ENCODE results near the gene ARL2. TPM values are rescaled to one million over a fixed set of nuclear protein-coding genes. Genes with fewer than 3 reads are reported as not detected.
A peak's percentile ranks its signal among the peaks of the same experiment; 100 is the strongest.

Gene ARL2
- total RNA-seq, 1 donor from 2014 or later = 47.6 TPM

DNA sequence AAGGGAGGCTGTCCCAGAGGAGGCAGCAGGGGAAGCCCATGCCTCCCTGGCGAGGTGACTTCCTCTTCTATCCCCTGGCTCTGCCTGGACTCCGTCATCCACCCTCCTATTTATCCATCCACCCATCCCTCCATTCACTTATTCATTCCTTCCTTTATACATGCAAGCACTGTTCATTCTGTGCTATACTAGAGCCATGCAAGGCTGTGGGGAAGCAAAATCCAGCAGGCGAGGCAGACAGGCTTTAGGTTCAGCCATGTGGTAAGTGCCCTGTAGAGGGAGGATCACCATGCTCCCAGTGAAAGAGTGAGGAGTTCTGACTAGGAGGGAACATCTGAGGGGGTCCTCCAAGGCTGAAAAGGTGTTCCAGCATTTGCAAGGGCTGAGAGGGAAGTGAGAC lies 45.6 kb downstream of the ARL2 start:
- Mint-ChIP-seq H3K36me3 (ENCODE audit: low read depth, unreplicated experiment) (peaks cover 3% of the 10 kb centered on the region), H3K27ac (ENCODE audit: unreplicated experiment) (no peak overlapping the region), H3K27me3 (ENCODE audit: low read depth, unreplicated experiment) (peaks cover 34% of the 10 kb centered on the region), H3K9me3 (ENCODE audit: unreplicated experiment) (no peaks in the 10 kb centered on the region), H3K4me3 (ENCODE audit: unreplicated experiment) (no peak overlapping the region), H3K4me1 (ENCODE audit: low read depth, unreplicated experiment) (peaks cover 9% of the 10 kb centered on the region)
- Histone ChIP-seq H3K27ac (ENCODE audit: low read depth, low read length) (no peak overlapping the region), H4K20me1 (ENCODE audit: insufficient read depth, low read length) (no peaks in the 10 kb centered on the region), H3K9ac (ENCODE audit: low read length) (no peak overlapping the region), H3K36me3 (ENCODE audit: insufficient read depth, low read length) (no peaks in the 10 kb centered on the region), H3K4me2 (ENCODE audit: low read length) (no peak overlapping the region), H3K79me2 (ENCODE audit: insufficient read depth, low read length) (no peaks in the 10 kb centered on the region), H3K9me3 (ENCODE audit: insufficient read depth, low read depth, low read length) (no peaks in the 10 kb centered on the region), H3K4me1 (ENCODE audit: insufficient read depth, low read length) (no peaks in the 10 kb centered on the region), H3K27me3 (ENCODE audit: insufficient read depth, low read length) (no peaks in the 10 kb centered on the region), H2AFZ (ENCODE audit: low read depth, low read length) (no peak overlapping the region), H3K4me3 (ENCODE audit: insufficient read depth, low read depth, low read length) (no peak overlapping the region)
- FAIRE-seq (no peak), DNase-seq (ENCODE audit: low read depth) (no peak)
- no peak for TF ChIP-seq EZH2 (IDR thresholded peaks at IDR 0.05; ENCODE audit: insufficient read depth, low read length)
- TF ChIP-seq, protein P1, sequence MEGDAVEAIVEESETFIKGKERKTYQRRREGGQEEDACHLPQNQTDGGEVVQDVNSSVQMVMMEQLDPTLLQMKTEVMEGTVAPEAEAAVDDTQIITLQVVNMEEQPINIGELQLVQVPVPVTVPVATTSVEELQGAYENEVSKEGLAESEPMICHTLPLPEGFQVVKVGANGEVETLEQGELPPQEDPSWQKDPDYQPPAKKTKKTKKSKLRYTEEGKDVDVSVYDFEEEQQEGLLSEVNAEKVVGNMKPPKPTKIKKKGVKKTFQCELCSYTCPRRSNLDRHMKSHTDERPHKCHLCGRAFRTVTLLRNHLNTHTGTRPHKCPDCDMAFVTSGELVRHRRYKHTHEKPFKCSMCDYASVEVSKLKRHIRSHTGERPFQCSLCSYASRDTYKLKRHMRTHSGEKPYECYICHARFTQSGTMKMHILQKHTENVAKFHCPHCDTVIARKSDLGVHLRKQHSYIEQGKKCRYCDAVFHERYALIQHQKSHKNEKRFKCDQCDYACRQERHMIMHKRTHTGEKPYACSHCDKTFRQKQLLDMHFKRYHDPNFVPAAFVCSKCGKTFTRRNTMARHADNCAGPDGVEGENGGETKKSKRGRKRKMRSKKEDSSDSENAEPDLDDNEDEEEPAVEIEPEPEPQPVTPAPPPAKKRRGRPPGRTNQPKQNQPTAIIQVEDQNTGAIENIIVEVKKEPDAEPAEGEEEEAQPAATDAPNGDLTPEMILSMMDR (IDR thresholded peaks at IDR 0.05; ENCODE audit: insufficient read depth, low read depth, low read length) = no peak

DNA sequence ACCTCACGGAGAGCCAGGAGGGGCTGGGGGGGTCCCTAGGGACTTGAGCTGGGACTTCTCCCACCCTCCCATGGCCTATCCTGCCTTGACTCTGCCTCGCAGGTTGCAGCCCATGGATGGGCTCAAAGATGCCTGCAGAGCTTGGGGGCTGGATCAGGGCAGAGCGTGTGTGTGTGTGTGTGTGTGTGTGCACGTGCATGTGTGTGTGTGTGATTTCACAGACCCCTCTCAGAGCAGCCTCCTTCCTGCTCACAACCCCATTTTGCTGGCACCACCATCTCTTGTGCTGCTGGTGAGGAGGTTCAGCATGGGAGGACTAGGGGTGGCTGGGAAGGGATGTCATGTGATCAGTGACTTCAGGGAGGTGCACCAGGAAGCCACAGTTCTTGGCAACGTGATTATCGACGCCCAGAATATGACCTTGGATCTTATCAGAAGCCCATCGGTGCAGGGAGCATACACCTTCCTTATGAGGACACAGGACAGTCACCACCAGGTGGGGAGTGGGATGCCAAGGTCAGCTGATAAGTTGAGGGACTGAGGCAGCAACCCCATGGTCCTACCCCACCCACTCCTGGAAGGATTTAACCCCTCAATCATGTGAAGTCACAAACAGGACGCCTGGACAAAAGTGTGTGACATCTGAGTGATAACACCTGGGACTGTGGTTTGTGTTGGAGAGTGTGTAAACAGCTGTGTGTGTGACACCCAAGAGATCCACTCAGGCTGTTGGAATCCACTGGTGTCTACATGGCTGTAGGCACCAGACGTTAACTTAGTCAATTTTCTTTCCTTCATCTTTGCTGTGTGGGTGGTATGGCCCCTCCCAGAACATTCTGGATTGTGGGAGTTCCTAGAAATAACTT lies 46.2 kb downstream of the ARL2 start:
- H3K79me2 ChIP-seq (ENCODE audit: insufficient read depth, low read length) = no peaks in the 10 kb centered on the region
- peaks cover 9% of the 10 kb centered on the region for H3K4me1 Mint-ChIP-seq (ENCODE audit: low read depth, unreplicated experiment)
- peaks cover 32% of the 10 kb centered on the region for H3K27me3 Mint-ChIP-seq (ENCODE audit: low read depth, unreplicated experiment)
- FAIRE-seq (no peak), DNase-seq (ENCODE audit: low read depth) (peak; percentile 10)
- H3K27me3 ChIP-seq (ENCODE audit: insufficient read depth, low read length) = no peaks in the 10 kb centered on the region
- no peaks in the 10 kb centered on the region for H4K20me1 ChIP-seq (ENCODE audit: insufficient read depth, low read length)
- H3K4me3 ChIP-seq (ENCODE audit: insufficient read depth, low read depth, low read length) = no peak overlapping the region
- no peaks in the 10 kb centered on the region for H3K9me3 ChIP-seq (ENCODE audit: insufficient read depth, low read depth, low read length)
- peaks cover 3% of the 10 kb centered on the region for H3K36me3 Mint-ChIP-seq (ENCODE audit: low read depth, unreplicated experiment)
- H3K4me3 Mint-ChIP-seq (ENCODE audit: unreplicated experiment) = no peak overlapping the region
- H3K4me2 ChIP-seq (ENCODE audit: low read length) = no peak overlapping the region
- H3K27ac ChIP-seq (ENCODE audit: low read depth, low read length) = no peak overlapping the region
- no peaks in the 10 kb centered on the region for H3K9me3 Mint-ChIP-seq (ENCODE audit: unreplicated experiment)
- TF ChIP-seq EZH2 (IDR thresholded peaks at IDR 0.05; ENCODE audit: insufficient read depth, low read length) = no peak
- TF ChIP-seq, protein P1 (IDR thresholded peaks at IDR 0.05; ENCODE audit: insufficient read depth, low read depth, low read length) = no peak
- H3K9ac ChIP-seq (ENCODE audit: low read length) = no peak overlapping the region
- H3K4me1 ChIP-seq (ENCODE audit: insufficient read depth, low read length) = no peaks in the 10 kb centered on the region
- peak overlapping the region; percentile 64 for H3K27ac Mint-ChIP-seq (ENCODE audit: unreplicated experiment)
- H2AFZ ChIP-seq (ENCODE audit: low read depth, low read length) = no peak overlapping the region
- H3K36me3 ChIP-seq (ENCODE audit: insufficient read depth, low read length) = no peaks in the 10 kb centered on the region

DNA sequence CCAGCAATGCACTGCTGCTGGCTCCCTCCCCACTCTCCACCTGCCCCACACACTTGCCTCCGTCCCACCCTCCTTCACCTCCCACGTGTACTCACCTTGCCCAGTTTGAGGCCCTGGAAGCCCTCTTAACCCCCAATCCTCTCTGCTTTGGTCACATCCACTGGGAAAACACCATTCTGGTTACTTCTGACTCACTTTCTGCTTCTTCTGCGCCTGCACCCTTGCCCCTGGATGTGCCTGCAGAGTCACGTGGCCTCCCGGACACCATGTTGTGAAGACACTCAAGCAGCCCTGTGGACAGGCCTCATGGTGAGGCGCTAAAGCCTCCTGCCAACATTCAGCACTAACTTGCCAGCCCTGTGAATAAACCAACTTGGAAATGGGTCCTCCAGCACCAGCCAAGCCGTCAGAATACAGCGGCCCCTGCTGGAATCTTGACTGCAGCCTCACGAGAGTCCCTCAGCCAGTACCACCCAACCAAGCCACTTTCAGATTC lies 47.0 kb downstream of the ARL2 start:
- Mint-ChIP-seq H3K36me3 (ENCODE audit: low read depth, unreplicated experiment) (peaks cover 3% of the 10 kb centered on the region), H3K27me3 (ENCODE audit: low read depth, unreplicated experiment) (peaks cover 30% of the 10 kb centered on the region), H3K4me3 (ENCODE audit: unreplicated experiment) (no peak overlapping the region), H3K4me1 (ENCODE audit: low read depth, unreplicated experiment) (peaks cover 9% of the 10 kb centered on the region), H3K9me3 (ENCODE audit: unreplicated experiment) (no peaks in the 10 kb centered on the region), H3K27ac (ENCODE audit: unreplicated experiment) (peak overlapping the region; percentile 64)
- Histone ChIP-seq H3K4me1 (ENCODE audit: insufficient read depth, low read length) (no peaks in the 10 kb centered on the region), H3K27me3 (ENCODE audit: insufficient read depth, low read length) (no peaks in the 10 kb centered on the region), H2AFZ (ENCODE audit: low read depth, low read length) (no peak overlapping the region), H3K36me3 (ENCODE audit: insufficient read depth, low read length) (no peaks in the 10 kb centered on the region), H3K79me2 (ENCODE audit: insufficient read depth, low read length) (no peaks in the 10 kb centered on the region), H3K27ac (ENCODE audit: low read depth, low read length) (no peak overlapping the region), H3K9ac (ENCODE audit: low read length) (no peak overlapping the region), H4K20me1 (ENCODE audit: insufficient read depth, low read length) (no peaks in the 10 kb centered on the region), H3K9me3 (ENCODE audit: insufficient read depth, low read depth, low read length) (no peaks in the 10 kb centered on the region), H3K4me3 (ENCODE audit: insufficient read depth, low read depth, low read length) (no peak overlapping the region), H3K4me2 (ENCODE audit: low read length) (no peak overlapping the region)
- DNase-seq (ENCODE audit: low read depth) (no peak), FAIRE-seq (no peak)
- TF ChIP-seq, protein P1 (IDR thresholded peaks at IDR 0.05; ENCODE audit: insufficient read depth, low read depth, low read length) = no peak
- TF ChIP-seq EZH2 (IDR thresholded peaks at IDR 0.05; ENCODE audit: insufficient read depth, low read length) = no peak

Measured in astrocyte (in vitro differentiated cells and primary cell).